Calu3 (cell line): ENCODE results near the gene ZSCAN10. TPM values are rescaled to one million over a fixed set of nuclear protein-coding genes. Genes with fewer than 3 reads are reported as not detected.
A peak's percentile ranks its signal among the peaks of the same experiment; 100 is the strongest.

Experiments used
- BruUV-seq: library from RNA; stranded (reverse); fragments of 400-500 nt; replicated peaks from 2 replicates; lab custom pipeline; 2021; lab: Mats Ljungman, UMichigan
- CTCF ChIA-PET: fragments of 300-600 bp; sonication (Branson Sonifier 250); formaldehyde crosslinking; loops from one replicate; lab custom pipeline; 2022; ENCODE audit warnings: antibody characterized with exemption; lab: Charles Lee
- DNase-seq: peaks from one replicate; pipeline ENCODE4 v3.0.0; 2022
- H3K27ac Mint-ChIP-seq: one replicate; pipeline ENCODE4 v1.8.0; 2022; ENCODE audit warnings: mixed read lengths; ENCODE audit not compliant: unreplicated experiment
- H3K27me3 Mint-ChIP-seq: one replicate; pipeline ENCODE4 v1.8.0; 2022; ENCODE audit warnings: mixed read lengths; ENCODE audit not compliant: unreplicated experiment
- H3K36me3 Mint-ChIP-seq: one replicate; pipeline ENCODE4 v1.8.0; 2022; ENCODE audit warnings: mild to moderate bottlenecking, moderate library complexity, mixed read lengths; ENCODE audit not compliant: insufficient read depth, unreplicated experiment
- H3K4me1 Mint-ChIP-seq: one replicate; pipeline ENCODE4 v1.8.0; 2022; ENCODE audit warnings: mild to moderate bottlenecking, low read depth, mixed read lengths; ENCODE audit not compliant: unreplicated experiment
- H3K4me3 Mint-ChIP-seq: one replicate; pipeline ENCODE4 v1.8.0; 2022; ENCODE audit warnings: mild to moderate bottlenecking, low read depth, moderate library complexity, mixed read lengths; ENCODE audit not compliant: unreplicated experiment
- H3K9me3 Mint-ChIP-seq: one replicate; pipeline ENCODE4 v1.8.0; 2022; ENCODE audit warnings: low read depth, mixed read lengths; ENCODE audit not compliant: unreplicated experiment
- CTCF ChIP-seq: fragments of 200-600 bp; IDR thresholded peaks from one replicate; pipeline ENCODE4 v1.8.0; 2022; ENCODE audit warnings: antibody characterized with exemption; ENCODE audit not compliant: unreplicated experiment
- intact Hi-C: fragments of 100-400 bp; cut with micrococcal nuclease; formaldehyde crosslinking; loops from one replicate; pipeline ENCODE4 v1.10.0; 2022; ENCODE audit not compliant: unreplicated experiment
- total RNA-seq: library from RNA; stranded (reverse); gene quantifications from 2 replicates; pipeline ENCODE4 v1.2.3, GENCODE V29; 2022

Gene ZSCAN10
- total RNA-seq, 1 experiment from 2014 or later: not detected

GRCh38 chr16:3101018-3101840 is 2.1 kb upstream of the ZSCAN10 start:
- H3K4me3 Mint-ChIP-seq: peak overlapping the region; percentile 70
- H3K27ac Mint-ChIP-seq: no peak overlapping the region
- no peaks in the 10 kb centered on the region for H3K9me3 Mint-ChIP-seq
- DNase-seq: peak; percentile 38
- intact Hi-C loops: no loop called here
- peaks cover 30% of the 10 kb centered on the region for H3K36me3 Mint-ChIP-seq
- CTCF ChIA-PET: no interaction called here
- BruUV-seq: no TSS peak
- peaks cover 30% of the 10 kb centered on the region for H3K27me3 Mint-ChIP-seq
- TF ChIP-seq CTCF: peak; percentile 76
- peaks cover 30% of the 10 kb centered on the region for H3K4me1 Mint-ChIP-seq

GRCh38 chr16:3099732-3100499 is 822 bp upstream of the ZSCAN10 start:
- peak overlapping the region; percentile 70 for H3K4me3 Mint-ChIP-seq
- intact Hi-C loops: no loop called here
- CTCF ChIA-PET: interaction anchor here (0.6 kb wide), 1 partner anchor 443 kb away, joined by 4 read pairs; no protein-coding TSS in a partner anchor
- no peaks in the 10 kb centered on the region for H3K9me3 Mint-ChIP-seq
- peaks cover 23% of the 10 kb centered on the region for H3K36me3 Mint-ChIP-seq
- TF ChIP-seq CTCF: no peak
- peaks cover 30% of the 10 kb centered on the region for H3K4me1 Mint-ChIP-seq
- H3K27ac Mint-ChIP-seq: peak overlapping the region; percentile 53
- DNase-seq: peak; percentile 93
- no TSS peak for BruUV-seq
- peaks cover 30% of the 10 kb centered on the region for H3K27me3 Mint-ChIP-seq

- peaks cover 30% of the 10 kb centered on the region for H3K27me3 Mint-ChIP-seq
- no peak for TF ChIP-seq CTCF
- H3K36me3 Mint-ChIP-seq: peaks cover 23% of the 10 kb centered on the region
- no TSS peak for BruUV-seq
- H3K27ac Mint-ChIP-seq: no peak overlapping the region
- no peaks in the 10 kb centered on the region for H3K9me3 Mint-ChIP-seq
- DNase-seq: no peak
- intact Hi-C loops: no loop called here
- CTCF ChIA-PET: no interaction called here
- H3K4me1 Mint-ChIP-seq: peaks cover 30% of the 10 kb centered on the region
- no peak overlapping the region for H3K4me3 Mint-ChIP-seq
Measured at GRCh38 chr16:3099395-3099731, 269 bp upstream of the ZSCAN10 start.

- Mint-ChIP-seq H3K4me1 (peaks cover 30% of the 10 kb centered on the region), H3K9me3 (no peaks in the 10 kb centered on the region), H3K27me3 (peaks cover 36% of the 10 kb centered on the region), H3K4me3 (no peak overlapping the region), H3K27ac (no peak overlapping the region), H3K36me3 (peaks cover 22% of the 10 kb centered on the region)
- CTCF ChIA-PET: interaction anchor here (0.6 to 1.4 kb wide), 2 partner anchors 38 to 65 kb away, joined by 4 to 5 read pairs; no protein-coding TSS in a partner anchor
- DNase-seq: no peak
- BruUV-seq: no TSS peak
- TF ChIP-seq CTCF: no peak
- intact Hi-C loops: no loop called here
Measured at GRCh38 chr16:3097266-3097665, 1.8 kb downstream of the ZSCAN10 start.
